Renal cortical epithelial cell (primary cell): ENCODE results near the gene ACTG2. TPM values are rescaled to one million over a fixed set of nuclear protein-coding genes. Genes with fewer than 3 reads are reported as not detected.
"Not testable (repeated sequence)": the region's sequence is repeated elsewhere in the genome, so short reads cannot be mapped to it uniquely, and the experiment has no call there.

ENCODE experiments used
- DNase-seq: peaks from one replicate; pipeline ENCODE4 v3.0.0-alpha.2; 2011; ENCODE audit warnings: low read depth
- total RNA-seq: library from RNA; depleted of rRNA; stranded (reverse); fragments of >200 nt; gene quantifications from 2 replicates; pipeline ENCODE4 v1.2.3, GENCODE V29; 2014

The ACTG2 gene
- total RNA-seq, 1 donor from 2014 or later: 0.15 TPM

DNA sequence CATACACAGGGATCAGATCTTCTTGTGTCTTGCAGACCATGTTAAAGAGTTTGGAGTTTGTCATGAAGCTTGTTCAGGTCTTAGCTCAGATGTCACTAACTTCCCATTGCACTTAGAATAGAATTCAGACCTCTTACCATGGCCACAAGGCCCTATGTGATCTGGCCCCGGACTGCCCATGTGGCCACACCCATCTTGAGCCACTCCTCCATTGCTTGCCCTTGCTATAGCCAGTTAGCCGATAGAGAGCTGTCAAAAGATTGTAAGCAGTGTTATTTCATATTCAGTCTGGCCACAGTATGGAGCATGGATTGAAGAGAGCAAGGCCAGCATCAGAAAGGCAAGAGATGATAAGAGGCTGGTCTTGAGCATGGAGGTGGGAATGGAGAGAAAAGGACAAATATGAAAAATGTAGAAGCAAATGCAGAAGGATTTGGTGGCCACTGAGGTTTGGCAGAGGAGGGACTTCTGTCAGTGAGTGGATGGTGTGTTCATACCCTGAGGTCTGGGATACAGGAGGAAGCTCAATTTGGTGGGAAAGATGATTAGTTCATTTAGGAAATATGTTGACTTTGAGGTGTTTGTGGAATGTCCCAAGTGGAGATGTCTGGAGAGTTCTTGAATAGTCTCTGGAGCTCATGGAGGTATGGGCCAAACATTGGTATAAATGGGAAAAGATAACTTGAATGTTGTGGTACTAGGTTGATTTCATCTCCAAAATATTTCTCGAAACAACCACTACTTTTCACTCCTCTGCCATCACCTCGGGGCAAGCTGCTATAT is 44.5 kb downstream of the ACTG2 start:
- no peak for DNase-seq

DNA sequence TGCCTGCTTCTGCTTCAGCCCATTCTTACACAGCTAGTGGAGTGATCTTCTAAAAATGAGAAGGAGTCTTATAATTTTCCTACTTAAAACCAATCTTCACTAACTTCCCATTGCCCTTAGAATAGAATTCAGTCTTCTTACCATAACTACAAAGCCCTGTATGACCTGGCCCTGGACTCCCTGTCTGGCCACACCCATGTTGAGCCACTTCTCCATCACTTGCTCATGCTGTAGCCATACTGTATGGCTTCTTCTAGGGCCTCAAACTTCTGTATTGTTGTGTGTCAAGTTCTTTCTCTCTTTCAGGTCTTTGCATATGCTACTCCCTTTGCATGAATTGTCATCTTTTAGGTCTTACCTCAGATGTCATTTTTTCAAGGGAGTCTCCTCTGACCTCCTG is 45.1 kb downstream of the ACTG2 start:
- no peak for DNase-seq

- no peak for DNase-seq
These were observed 46.0 kb downstream of the ACTG2 start for GRCh38 chr2:73938718-73939352.

DNA sequence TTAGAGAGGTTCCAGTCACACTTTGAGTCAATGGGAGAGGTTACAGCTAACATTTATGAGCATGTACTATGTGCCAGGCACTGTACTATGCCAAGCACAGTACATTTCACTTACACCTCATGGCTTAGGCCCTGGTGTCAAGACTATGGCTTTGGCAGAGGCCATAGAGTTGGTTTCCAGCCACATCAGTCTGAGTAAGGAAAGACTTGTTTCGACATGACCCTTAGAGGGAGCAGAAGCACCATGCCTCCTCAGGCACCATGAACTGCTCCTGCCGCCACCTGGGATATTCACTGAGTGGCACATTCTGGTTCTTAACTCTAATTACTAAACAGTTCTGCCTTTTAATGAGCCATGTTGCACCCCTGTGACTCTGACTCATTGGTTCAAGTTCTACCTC is 46.6 kb downstream of the ACTG2 start:
- peak; percentile 77 for DNase-seq

DNA sequence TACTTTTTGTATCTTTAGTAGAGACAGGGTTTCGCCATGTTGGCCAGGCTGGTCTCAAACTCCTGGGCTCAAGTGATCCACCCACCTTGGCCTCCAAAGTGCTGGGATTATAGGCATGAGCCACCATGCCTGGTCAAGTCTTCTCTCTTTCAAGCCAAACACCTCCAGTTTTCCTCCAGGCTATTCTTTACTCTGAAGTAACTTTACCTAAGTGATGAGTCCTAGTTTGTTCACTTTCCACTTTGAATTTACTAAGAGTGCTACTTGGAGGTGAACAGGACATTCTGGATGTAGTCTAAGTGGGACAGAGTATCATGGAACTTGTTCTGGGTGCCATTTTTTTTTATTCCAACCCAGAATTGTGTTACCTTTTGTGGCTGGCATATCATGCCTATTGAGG is 47.3 kb downstream of the ACTG2 start:
- not testable (repeated sequence) for DNase-seq

GRCh38 chr2:73942664-73943063 is 49.9 kb downstream of the ACTG2 start:
- no peak for DNase-seq

DNA sequence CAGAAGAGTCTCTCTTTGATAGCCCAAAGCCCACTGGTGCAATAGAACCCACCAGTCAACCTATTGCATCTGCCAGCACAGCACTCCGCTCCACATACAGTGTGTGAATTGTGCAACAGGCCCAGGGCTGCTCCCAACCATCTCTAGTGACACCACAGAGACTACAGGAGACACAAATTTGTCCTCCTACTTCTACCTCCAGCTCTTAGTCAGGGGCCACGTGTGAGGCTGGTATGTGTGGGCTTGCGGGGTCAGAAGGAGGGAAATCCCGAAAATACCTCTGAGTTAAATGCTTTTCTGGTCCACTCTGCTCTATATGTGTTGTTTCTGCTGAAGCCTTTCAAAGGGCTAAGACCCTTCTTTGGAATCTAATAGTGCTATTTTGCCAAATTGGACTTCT is 51.9 kb downstream of the ACTG2 start:
- DNase-seq: no peak

DNA sequence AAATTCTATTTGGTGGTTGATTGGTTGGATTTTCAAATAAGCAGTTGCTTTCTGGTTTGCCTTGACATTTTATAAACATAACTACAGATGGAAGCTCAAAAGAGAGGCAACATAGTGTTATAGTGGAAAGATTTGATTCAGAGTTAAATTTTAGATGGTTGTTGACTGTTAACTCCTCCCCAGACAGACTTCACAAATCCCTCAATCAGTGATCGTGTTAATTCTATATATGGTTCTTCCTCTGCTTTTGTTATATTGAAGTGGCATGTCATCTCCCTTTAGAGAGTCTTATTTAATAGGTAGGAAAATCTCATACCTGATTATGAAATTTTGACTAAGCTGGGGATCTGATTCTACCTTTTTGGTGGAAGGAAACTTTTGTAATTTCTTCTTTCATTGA is 53.4 kb downstream of the ACTG2 start:
- DNase-seq: no peak

- DNase-seq: no peak
These were observed 53.9 kb downstream of the ACTG2 start for GRCh38 chr2:73946666-73947065.

GRCh38 chr2:73947412-73948018 is 54.7 kb downstream of the ACTG2 start:
- DNase-seq: no peak

DNA sequence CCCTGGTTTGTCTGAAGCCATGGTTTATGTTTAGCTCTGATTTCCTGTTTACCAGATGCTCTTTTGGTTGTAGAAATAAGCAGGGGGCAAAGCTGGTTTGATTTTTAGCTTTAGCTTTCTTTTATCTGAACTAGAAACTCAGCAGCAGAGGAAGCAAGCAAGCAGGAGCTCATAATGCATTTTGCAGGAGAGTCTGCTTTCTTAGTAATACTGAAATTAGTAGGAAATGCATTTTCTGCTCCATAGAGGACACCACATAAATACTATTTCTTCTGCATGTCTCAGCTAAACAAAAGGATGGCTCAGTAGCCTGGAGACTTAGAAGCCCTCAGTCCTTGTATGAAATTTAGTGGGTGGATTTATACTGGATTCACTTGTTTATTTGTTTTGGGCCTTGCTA is 57.0 kb downstream of the ACTG2 start:
- no peak for DNase-seq

DNA sequence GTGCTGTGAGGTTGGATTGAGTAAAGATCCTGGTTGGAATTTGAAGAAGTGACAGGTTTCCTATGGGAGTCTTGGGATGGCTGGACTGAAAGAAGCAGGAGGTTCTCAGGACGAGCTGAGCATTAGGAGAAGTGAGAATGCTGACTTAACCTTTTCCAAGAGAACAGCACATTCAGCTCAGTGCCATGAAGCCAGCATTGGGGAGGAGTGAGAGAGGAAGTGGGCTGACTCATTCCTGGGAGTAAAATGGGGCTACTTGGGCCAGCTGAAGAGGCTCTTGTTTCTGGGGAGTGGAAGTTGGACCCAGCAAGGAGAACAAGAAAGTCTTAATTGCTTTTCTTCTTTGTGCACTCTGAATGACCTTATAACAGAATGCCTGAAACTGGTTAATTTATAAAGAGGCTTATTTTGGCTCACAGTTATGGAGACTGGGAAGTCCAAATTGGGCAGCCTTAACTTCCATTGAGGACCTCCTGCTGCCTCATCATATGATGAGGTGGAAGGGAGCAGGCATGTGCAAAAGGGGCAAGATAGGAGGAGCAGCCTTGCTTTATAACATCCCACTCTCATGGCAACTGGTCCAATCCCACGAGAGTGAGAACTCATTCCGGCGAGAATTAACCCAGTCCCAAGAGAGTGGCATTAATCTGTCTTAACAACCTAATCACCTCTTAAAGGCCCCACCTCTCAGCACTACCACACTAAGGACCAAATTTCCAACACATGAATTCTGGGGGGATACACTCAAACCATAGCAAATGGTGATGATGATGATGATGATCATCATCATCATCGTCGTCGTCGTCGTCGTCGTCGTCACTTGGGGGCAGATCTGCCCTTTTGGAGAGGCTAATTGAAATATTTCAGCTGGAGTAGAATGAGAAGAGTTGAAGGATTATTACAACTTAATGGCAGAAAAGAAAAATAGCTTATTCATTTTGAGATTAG is 60.0 kb downstream of the ACTG2 start:
- peak; percentile 30 for DNase-seq

DNA sequence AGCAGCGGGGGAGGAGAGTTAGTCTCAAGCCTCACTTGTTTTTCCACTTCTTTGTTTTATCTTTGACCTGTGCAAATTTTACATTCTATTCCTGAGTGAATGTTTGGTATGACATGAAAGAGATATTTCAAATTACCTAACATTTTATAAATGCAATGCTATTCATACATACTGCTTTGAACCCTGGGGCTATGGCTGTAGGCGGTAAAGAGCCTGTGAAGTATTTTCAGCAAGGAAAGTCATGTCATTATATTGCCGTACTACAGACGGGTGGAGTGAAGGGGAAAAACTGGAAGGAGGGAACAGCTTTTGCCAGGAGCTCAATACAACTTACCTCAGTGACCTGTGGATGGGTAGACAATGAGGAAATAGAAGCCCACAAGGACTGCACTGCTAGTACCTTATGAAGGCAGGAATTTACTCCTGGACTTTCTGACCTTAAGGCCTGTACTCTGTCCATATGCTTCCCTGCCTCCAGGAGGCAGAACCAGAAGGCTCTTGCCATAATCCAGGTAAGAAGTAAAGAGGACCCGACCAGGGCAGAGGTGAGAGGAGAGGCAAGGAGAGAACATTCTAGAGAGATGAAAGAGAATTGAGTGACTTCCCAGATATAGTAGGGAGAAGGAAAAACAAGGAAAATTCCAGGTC is 63.5 kb downstream of the ACTG2 start:
- DNase-seq: no peak

- DNase-seq: no peak
These were observed 68.5 kb downstream of the ACTG2 start for GRCh38 chr2:73961274-73961673.

- DNase-seq: no peak
These were observed 69.2 kb downstream of the ACTG2 start for GRCh38 chr2:73961823-73962615.

DNA sequence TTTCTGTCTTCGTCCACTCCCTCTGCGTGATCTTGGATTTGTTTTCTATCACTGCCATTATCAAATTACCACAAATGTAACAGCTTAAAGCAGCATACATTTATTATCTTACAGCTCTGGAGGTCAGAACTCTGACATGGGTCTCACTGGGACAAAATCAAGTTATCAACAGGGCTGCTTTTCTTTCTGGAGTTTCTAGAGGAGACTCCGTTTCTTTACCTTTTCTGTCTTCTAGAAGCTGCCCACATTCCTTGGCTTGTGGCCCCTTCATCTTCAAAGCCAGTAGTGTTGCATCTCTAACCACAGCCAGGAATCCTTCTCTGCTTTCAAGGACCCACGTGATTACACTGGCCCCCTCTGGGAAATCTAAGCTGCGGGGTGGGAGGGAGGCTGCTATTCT is 70.0 kb downstream of the ACTG2 start:
- no peak for DNase-seq

DNA sequence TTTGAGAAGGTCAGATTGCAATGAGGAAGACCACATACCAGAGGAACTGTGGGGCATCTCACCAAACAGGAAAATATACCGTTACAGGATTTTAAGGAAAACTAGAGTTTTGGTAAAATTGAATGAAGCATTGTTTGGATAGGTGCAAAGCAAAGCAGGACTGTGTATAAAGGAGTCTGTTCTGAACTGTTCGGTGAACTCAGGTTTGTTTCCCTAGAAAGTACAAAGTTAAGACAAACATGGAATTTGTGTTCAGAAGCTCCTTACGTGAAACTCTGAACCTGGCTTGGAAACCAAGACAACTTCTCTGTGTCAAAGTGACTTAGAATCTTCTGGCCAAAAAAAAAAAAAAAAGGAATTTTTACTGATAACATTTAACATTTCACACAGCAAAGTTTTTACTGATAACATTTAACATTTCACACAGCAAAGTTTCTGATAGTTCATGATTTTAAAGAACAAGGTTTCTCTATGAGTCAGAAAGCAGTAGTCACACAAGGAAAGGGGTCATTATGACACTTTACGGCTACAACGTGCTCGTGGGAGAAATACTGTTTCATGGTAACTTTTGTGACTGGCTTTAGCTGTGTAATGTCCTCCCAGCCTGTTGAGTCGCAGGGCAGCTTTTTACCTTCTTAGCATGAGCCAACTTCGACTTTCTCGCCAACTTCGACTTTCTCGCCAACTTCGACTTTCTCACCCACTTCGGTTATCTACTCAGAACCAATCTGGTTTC is 70.7 kb downstream of the ACTG2 start:
- DNase-seq: no peak

DNA sequence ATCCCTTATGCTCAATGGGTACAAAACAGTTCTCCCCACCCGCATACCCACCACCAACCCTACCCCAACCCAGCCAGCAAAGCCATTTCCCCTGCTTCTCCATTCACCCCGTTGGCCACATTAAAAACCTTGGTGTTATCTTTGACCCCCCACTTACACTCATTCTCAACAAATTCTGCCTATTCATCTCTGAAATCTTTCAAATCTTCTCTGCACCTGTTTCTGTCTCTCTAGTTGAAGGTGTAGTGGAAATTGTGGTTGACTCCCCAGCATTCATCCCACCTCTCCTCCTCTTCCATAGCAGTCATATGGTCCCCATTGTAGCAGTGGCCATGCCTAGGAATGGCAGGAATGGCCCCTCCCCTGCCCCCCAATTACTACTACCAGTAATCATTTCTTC is 71.4 kb downstream of the ACTG2 start:
- no peak for DNase-seq

DNA sequence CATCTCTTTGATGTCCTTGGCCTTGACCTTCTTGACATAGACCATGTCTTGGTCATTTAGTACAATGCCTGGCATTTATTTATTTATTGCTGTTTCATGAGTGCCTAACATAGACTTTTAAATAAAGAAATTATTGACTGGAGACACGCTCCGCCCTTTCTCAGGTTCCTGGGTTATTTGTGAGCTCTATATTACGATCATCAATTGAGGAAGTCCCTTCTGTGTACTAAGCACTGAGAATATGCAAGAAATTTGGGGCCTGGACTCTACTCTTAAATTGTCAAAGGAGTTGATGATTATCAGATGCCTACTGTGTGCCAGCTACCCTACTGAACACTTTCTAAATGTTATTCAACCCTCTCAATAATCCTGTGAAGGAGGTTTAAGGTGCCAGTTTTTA is 72.2 kb downstream of the ACTG2 start:
- no peak for DNase-seq

DNA sequence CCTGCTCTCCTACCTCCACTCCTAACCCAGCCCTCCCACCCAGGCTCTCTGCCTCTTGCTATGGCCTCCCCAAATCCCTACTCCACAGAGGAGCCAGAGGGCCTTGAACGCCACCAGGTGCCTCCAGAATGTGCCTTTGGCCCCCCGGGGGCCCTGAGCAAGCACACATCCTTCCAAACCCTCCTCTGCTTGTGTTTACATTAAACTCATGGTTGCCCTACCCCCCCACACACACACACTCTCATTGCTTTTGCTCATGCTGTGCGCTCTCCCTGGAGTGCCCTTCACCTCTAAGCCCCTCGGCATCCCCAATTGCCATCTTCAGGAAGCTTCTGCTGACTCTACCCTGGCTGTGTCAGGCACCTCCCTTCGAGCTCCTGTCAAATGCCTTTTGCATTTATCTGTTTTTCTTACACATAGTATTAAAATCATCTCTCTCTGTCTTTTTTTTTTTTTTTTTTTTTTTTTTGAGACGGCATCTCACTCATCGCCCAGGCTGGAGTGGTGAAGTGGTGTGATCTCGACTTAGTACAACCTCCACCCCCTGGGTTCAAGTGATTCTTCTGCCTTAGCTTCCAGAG is 75.6 kb downstream of the ACTG2 start:
- no peak for DNase-seq
